Activated CD4-positive, alpha-beta T cell treated with anti-CD3 and anti-CD28 coated beads, Interleukin-2, amount 50 U/mL, for 1 hour (primary cell): ENCODE results near the gene ZBTB2.

Source experiments
- DNase-seq: peaks from one replicate; pipeline ENCODE4 v3.0.0-alpha.2; 2020

ZBTB2 gene, protein sequence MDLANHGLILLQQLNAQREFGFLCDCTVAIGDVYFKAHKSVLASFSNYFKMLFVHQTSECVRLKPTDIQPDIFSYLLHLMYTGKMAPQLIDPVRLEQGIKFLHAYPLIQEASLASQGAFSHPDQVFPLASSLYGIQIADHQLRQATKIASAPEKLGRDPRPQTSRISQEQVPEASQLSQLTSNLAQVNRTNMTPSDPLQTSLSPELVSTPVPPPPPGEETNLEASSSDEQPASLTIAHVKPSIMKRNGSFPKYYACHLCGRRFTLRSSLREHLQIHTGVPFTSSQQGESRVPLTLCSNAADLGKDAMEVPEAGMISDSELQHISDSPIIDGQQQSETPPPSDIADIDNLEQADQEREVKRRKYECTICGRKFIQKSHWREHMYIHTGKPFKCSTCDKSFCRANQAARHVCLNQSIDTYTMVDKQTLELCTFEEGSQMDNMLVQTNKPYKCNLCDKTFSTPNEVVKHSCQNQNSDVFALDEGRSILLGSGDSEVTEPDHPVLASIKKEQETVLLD

DNA sequence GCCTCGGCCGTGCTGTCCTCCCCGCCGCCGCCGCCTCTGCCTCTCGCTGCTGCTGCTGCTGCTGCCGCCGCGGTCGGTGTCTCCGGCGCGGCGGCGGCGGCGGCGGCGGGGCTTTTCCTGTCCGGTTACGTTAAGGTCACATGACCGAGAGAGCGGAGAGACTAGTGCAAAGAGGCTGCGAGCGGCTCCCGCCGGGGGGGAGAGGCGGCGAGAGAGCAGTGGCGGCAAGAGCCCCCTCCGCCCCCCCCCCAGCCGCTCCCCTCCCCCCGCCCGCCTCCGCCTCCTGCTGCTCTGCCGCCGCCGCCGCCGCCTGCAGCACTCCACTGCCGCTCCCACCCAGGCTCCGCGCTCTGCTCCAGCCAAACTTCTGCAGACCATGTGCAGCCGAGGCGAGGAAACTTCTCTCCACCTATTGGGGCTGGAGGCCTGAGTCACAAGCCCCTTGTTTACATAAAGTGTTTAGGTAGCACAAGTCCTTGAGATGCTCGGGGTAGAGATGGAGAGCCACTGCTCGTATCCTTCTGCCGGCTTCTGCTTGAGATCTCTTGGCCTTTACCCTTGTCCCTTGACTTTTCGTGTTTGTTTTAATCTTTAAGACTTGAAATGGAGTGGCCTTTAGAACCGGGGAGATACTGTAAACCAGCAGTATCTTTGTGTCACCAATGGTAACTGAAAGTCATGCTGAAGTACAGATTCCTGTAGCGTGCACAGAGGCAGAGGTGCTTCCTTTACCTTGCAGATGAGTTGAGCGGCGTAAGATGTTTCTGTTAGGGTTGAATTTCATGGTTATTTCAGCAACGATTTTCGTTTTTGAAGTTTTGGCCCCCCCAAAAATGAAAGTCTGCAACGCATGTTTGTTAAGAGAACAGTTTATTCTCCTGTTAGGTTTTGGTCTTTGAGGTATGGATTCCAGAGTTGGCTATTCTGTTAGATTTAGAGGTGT, at the start of gene ZBTB2:
Gene ZBTB2, minus strand, starts transcription at position 89 of the 943 bp plus-strand sequence. CDS start 17,922 bp downstream, outside the sequence.
- DNase-seq = peak; percentile 65

DNA sequence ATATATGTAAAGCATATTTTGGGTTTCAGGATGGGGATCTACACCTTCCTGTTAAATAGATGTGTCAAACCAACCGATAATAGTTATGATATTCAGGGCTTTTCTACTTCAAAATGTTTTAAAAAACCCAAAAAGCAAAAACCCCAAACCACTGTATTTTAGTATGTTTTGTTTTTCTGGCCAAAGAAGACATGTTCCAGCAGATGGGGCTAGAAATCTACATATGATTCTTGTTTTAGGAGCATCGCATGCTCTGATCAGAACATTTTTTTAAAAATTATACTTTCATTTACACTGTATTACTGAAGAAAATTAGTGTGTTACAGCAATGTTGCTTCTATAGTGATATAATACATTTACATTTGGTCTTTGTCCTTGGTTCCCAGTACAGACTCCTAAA, 49.6 kb upstream of the ZBTB2 start:
- no peak for DNase-seq

DNA sequence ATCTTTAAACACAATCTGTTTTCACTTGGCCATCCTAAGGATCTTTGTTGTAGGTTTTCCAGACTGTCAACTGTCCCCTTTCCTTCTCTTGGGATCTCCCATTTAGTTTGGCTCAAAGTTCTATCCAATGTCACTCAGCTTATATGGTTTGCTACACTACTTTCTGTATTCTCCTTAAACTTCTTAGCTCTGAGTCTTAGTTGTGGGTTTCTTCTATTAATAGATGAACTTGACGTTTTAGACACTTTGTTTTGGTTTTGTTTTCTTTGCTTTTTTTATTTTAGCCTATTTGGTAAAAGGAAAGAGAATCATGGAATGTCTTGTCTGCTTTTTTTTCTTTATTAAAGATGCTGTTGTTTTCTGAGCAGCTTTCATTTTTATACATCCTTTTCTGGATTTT, 49.1 kb upstream of the ZBTB2 start:
- DNase-seq = no peak

DNA sequence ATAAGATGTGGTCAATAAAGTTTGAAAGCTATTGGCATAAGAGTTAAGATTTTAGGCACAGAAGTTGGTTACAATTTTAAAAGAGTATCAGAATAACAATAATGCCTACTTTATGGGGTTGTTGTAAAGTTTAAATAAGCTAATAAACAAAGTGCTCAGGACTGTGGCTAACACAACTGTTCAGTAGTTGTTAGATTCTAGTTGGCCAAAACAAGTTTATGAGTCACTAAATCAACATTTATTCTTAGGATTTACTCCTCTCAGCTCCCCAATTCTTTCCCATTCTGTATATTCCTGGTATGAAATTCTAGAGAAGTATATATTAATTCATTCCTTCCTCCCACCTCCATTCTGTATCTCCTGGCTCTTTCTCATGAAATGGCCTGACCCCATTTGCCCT, 46.0 kb upstream of the ZBTB2 start:
- DNase-seq = no peak

DNA sequence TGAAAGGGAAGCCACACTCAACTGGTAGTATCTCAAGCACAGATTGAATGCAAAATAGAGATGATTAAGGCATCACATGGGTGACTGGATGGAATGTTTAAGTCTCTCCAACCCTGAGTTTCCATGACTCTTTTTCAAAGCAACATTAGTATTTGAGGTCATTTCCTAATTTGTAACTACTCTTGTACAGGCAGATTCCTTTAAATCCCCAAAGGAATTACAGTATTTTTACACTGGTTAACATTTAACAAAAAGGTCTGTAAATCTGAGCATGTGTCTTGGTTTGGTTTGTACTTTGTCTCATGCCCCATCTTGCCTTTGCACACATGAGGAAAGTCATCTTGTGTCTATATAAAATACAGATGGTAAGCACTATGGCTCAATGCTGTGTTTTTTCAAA, 45.4 kb upstream of the ZBTB2 start:
- no peak for DNase-seq

DNA sequence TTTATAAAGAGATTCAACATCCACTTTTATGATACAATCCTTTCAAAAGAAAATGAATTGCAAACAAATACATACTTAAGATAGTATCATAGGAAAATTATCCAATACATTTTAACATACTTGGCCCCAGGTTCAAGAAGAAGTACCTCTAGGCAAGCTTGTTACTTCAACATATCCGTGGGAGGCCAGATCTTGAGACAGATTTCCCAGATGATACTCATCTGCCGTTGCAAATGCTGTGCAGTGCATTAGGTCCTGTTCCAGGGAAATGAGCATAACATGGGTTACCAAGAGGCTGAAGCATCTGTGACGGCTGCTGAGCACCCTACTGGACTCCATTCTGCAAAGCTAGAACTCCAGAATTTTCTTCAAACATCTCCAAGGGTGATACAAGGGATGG, 44.9 kb upstream of the ZBTB2 start:
- DNase-seq = no peak

DNA sequence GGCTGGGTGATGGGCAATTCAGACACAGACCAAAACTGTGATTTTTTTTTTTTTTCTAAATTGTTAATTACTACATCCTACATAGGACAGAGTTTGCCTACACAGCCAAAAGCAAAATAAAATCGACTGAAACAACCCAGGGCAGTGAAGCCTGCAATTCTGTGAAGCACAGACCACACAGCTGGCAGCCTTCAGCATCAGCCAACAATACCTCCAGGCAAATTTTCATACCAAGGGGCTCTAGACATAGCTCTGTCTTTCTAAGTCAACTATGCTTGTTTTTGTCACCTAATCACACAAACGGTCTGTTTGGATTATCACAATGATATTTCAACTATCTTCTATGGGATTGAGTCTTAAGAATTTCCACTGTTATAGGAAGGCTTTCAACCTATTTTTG, 43.0 kb upstream of the ZBTB2 start:
- no peak for DNase-seq

DNA sequence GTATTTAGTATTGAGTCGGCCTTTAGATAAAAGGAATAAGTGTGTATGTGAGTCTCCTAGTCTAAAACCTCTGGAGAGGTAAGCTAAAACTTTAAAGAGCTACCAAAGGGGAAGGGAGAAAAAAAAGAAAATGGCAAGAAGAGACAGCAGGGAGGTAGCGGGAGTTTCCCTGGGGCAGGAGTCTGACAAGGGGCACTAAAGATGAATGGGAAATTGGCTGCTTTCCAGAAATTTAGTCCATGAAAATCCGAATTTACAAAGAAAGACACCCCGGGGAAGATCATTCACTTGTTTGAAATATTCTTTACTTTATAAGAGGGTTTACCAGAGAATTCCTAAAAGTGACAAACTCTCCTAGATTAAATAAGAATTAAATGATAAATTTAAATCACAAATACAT, 41.3 kb upstream of the ZBTB2 start:
- DNase-seq = no peak

DNA sequence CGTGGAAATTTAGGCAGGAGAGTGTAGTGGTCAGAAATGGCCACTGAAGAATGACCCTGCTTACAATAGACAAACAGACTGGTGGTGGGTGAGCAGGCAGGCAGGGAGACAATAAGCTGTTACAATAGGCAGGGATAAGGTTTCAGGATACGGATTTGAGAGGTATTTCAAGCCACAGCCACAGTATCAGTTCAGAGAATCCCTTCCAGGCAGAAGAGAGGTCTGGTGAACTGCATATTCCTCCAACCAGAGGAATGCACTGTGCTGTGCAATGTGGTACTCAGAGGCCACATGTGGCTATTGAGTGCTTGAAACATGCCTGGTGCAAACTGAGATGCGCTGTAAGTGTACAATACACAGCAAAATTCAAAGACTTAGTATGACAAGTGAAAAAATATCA, 40.0 kb upstream of the ZBTB2 start:
- no peak for DNase-seq

DNA sequence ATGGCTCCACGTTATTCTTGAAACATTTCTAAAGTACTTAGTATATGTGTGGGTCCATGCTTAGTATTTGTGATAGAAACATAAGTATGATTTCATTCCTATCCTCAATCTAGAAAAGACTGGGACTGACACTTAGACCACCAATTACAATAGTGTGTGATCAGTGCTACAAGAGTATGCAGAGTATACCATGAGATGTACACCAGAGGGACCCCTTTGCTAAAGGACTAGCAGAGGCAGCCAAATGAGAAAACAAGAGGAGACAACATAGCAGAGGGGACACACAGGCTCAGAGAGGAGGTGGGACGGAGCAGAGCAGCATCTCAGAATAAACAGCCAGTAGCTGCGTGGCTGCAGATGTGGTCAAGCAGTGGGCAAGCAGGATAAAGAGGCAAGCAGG, 39.5 kb upstream of the ZBTB2 start:
- no peak for DNase-seq

DNA sequence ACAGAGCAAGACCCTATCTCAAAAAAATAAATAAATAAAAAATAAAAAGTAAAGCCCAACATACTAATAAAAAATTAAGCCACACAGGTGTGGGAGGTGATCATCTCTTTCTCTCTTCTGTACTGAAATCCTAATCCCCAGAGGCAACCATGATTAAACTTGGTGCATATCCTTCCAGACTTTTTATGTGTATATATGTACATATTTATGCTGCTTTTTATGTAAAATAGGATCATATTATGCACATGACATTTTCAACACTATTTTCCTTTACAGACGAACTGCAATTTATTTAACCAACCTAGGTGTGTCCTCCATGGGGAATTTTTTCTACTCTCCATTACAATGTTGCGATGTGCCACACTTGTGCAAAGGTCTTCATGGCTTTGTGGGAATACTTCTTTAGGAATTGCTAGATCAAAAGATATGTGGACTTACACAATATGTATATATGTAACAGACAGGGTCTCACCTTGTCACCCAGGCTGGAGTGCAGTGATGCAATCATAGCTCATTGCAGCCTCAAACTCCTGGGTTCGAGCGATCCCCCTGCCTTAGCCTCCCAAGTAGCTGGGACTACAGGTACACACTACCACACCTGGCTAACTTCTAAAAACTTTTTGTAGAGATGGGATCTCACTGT, 36.9 kb upstream of the ZBTB2 start:
- DNase-seq = no peak

DNA sequence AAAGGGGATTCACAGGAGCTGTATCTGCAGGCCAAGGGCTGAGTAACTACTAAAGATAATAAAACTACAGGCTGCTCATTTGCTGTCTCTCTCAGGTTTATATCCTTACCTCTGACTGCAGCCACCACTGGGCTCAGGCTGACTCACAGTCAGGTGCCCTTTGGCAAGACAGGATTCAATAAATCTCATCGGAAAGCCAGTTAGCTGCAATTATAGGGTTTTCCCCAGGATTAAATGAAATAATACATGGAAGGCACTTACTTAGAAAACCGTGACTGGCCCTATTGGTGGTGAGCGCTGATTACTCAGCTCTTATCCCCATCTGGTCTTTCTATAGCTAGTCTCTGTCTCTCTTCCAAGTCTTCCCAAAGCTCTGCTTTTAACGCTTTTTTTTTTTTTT, 34.2 kb upstream of the ZBTB2 start:
- DNase-seq = no peak

DNA sequence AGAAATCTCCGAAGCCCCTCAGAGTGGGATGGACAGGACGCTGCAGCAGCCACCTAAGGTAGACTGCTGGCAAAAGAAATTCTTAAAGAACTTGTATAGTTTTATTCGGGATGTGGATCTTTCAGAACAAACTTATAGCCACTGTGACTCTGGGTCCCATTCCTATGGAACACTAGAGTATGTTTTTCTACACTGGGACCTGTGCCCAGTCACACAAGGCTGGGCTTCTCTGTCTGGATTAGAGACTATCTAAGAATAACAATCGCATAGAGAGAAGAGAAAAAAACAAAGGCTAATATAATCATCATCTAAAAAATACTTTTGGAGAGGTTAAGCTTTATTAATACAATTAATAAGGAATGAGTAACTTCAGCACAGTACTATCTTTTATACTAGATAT, 31.6 kb upstream of the ZBTB2 start:
- no peak for DNase-seq

DNA sequence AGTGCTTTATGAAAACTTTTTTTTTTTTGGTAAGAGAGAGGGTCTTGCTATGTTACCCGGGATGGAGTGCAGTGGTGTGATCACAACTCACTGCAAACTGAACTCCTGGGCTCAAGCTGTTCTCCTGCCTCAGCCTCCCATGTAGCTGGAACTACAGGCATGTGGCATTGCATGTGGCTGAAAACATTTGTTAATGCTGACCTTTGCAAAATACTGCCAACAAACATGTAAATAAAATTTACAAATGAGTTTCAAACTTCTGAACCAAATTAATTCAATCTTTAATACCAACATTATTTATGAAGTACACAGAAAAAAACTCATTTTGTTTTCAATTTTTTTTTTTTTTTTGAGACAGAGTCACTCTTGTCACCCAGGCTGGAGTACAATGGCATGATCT, 26.1 kb upstream of the ZBTB2 start:
- no peak for DNase-seq

DNA sequence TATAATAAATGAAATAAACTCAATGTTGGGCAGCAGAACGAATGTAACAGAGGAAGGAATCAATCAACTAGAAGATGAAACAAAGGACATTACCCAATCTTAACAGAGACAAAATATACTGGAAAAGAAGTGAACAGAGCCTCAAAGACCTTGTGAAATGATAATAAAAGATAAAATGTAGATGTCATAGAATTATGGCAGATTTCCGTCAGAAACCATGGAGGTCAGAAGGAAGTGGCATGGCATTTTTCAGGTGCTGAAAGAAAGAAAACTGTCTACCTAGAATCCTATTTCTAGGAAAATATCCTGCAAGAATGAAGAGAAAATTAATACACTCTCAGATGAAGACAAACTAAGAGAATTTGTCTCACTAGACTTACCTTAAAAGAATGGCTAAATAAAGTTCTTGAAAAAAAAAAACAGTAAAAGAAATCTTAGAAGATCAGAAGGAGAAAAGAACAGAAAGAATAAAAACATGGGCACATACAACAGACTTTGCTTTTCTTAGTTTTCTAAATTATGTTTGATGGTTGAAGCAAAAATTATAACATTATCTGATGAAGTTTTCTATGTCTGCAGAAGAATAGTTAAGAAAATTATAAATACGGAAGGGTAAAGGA, 23.4 kb upstream of the ZBTB2 start:
- DNase-seq = no peak

DNA sequence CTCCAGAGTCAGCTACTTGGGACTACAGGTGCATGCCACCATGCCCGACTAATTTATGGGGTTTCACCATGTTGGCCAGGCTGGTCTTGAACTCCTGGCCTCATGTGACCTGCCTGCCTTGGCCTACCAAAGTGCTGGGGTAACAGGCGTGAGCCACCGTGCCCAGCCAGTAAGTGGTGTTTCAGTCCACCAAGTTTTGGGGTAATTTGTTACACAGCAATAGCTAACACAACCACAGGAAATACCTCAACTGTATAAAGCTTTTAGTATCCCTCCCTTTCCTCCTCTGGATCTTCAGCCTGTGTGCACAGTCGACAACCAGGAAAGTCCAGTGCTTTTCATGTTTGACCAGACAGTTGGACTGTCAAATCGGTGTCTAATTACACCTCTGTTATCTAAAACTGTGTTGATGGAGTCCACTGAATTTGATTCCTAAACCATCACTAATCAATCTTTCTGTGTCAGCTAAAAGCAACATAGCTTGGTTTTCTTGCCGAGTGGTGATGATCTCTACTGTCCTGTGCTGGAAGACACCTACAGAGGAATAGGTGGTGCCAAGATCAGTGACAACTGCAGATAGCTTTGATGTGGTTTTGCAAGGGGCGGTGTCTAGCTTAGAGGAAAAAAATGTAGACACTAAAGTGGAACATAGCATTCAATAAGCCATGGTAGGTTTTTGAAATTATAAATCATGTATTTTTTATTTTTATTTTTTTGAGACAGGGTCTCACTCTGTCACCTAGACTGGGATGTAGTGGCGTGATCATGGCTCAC, 22.2 kb upstream of the ZBTB2 start:
- DNase-seq = peak; percentile 63

DNA sequence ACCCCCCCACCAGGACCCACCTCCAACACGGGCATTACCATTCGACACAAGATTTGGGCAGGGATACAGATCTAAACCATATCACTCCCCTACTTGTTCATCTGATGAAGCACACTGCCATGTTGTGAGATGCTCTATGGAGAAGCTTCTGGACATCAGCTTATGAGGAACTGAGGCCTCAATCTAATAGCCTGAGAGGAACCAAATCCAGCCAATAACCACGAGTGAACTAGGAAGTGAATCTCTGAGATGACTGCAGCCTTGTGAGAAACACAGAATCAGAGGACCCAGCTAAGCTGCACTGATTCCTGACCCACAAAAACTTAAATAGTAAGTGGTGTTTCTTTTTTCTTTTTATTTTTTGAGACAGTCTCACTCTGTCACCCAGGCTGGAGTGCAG, 21.6 kb upstream of the ZBTB2 start:
- DNase-seq = no peak

DNA sequence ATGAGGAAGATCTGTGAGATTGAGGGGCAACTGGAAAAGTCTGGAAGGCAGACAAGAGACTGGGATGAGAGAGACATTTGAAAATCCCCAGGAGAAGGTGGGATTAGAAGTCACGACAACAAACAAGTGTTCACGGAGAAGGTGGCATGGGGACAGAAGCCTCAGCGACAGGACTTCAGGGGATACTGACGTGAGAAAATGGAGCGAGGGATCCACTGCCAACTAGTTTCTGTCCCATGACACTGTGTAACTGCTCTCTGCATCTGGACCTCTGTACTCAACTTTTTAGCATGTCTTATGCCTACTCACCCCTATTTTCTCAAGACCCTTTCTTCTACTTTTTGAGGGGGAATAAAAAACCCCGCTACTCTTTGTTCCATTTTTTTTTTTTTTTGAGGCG, 18.3 kb upstream of the ZBTB2 start:
- no peak for DNase-seq

DNA sequence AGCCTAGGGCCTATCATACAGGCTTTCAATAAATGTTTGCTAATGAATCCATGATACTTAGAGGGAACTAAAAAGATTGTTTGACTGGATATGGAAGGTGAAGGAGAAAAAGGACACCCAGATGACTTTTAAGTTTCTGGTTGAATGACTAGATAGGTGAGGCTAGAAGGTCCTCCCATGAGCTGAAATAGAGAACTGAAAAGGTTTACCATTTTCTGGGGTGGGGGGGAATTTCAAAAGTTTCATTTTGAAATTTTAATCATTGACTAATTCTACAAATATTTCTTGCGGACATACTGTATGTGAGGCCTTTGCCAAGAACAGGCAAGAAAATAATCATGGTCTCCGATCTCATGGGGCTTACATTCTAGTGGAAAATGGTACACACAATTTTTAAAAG, 17.9 kb upstream of the ZBTB2 start:
- no peak for DNase-seq

DNA sequence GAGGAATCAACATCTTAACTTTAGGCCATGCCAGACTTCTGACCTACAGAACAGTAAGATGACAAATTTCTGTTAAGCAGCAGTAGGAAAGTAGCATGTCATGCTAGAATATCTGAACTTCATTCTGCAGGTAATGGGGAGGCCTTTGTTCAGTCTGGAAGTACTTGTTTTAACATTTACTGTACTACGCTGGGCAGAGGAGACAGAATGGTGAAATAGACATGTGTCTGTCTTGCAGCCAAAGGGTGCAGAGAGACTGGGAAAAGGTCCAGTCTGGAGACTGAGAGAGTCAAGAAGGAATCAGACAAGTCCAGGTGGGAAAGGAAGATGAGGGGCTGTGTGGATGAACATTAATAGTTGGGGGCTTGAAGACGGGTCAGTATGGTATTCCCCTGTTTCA, 17.5 kb upstream of the ZBTB2 start:
- DNase-seq = no peak

DNA sequence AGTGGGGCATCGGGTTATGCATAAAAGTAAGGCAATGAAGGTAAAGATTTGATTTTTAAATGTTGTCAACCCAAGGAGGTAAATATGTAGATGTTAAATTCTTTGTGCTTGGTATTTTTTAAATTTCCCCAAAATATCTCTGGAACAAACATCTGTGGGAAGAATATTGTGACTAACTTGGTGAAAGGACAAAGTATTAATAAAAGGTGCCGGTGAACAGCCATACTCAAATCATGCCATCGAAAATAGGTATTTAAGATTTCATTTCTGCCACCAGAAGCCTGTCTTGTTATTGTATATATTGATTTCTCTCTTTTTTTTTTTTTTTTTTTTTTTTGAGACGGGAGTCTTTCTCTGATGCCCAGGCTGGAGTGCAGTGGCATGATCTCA, 12.6 kb upstream of the ZBTB2 start:
- DNase-seq = no peak

DNA sequence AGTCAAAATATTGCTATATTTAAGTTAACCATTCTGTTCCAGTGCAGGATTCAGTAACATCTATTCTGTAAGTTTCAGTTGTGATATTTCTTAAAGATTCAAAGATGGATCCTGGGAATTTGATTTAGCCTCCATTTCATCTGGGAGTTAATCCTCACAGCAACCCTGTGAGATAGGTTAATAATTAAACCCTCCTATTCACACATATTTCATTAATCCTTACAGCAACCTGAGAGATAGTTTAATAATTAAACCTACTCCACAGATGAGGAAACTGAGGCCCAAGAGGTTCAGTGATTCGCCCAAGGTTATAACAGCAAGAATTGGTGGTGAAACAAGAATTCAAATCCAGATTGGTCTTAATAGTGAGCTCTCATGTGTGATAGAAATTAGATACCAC, 10.9 kb upstream of the ZBTB2 start:
- DNase-seq = no peak
